Glutamatergic neuron (in vitro differentiated cells): Measurements from ENCODE around the gene CEACAM20. TPM values are rescaled to one million over a fixed set of nuclear protein-coding genes. Genes with fewer than 3 reads are reported as not detected.
"Not testable (repeated sequence)": the region's sequence is repeated elsewhere in the genome, so short reads cannot be mapped to it uniquely, and the experiment has no call there.

Experiments
- DNase-seq: peaks from one replicate; pipeline ENCODE4 v3.0.0; 2022
- H3K27ac Mint-ChIP-seq: one replicate; pipeline ENCODE4 v1.8.0; 2020; ENCODE audit warnings: mild to moderate bottlenecking, mixed read lengths, inconsistent platforms; ENCODE audit not compliant: unreplicated experiment
- H3K27me3 Mint-ChIP-seq: one replicate; pipeline ENCODE4 v1.8.0; 2020; ENCODE audit warnings: mild to moderate bottlenecking, moderate library complexity, mixed read lengths, inconsistent platforms; ENCODE audit not compliant: unreplicated experiment
- H3K36me3 Mint-ChIP-seq: one replicate; pipeline ENCODE4 v1.8.0; 2020; ENCODE audit warnings: mild to moderate bottlenecking, mixed read lengths, inconsistent platforms; ENCODE audit not compliant: unreplicated experiment
- H3K4me1 Mint-ChIP-seq: one replicate; pipeline ENCODE4 v1.8.0; 2020; ENCODE audit warnings: mild to moderate bottlenecking, low read depth, mixed read lengths, inconsistent platforms; ENCODE audit not compliant: unreplicated experiment
- H3K4me3 Mint-ChIP-seq: one replicate; pipeline ENCODE4 v1.8.0; 2020; ENCODE audit warnings: mild to moderate bottlenecking, mixed read lengths, inconsistent platforms; ENCODE audit not compliant: unreplicated experiment
- H3K9me3 Mint-ChIP-seq: one replicate; pipeline ENCODE4 v1.8.0; 2020; ENCODE audit warnings: mild to moderate bottlenecking, moderate library complexity, mixed read lengths, inconsistent platforms; ENCODE audit not compliant: unreplicated experiment
- total RNA-seq: library from RNA; stranded (reverse); fragmentation: NEBNext Ultra II Directional; extraction: Animal tissue kit (Norgen Biotek cat#: 25700); gene quantifications from one replicate; pipeline ENCODE4 v1.2.1, GENCODE V29; 2021; ENCODE audit not compliant: unreplicated experiment
- TF ChIP-seq, protein P1 (sequence below): fragments of 200-600 bp; sonication (generic); IDR thresholded peaks from one replicate; pipeline ENCODE4 v1.5.0; 2021; ENCODE audit not compliant: partially characterized antibody, unreplicated experiment

Gene CEACAM20
- total RNA-seq, 1 donor from 2014 or later, result not detected

- Mint-ChIP-seq H3K27ac (no peak overlapping the region), H3K36me3 (peaks cover 5% of the 10 kb centered on the region), H3K4me1 (no peaks in the 10 kb centered on the region), H3K9me3 (peaks cover 8% of the 10 kb centered on the region), H3K4me3 (no peak overlapping the region), H3K27me3 (peaks cover 4% of the 10 kb centered on the region)
- TF ChIP-seq, protein P1, sequence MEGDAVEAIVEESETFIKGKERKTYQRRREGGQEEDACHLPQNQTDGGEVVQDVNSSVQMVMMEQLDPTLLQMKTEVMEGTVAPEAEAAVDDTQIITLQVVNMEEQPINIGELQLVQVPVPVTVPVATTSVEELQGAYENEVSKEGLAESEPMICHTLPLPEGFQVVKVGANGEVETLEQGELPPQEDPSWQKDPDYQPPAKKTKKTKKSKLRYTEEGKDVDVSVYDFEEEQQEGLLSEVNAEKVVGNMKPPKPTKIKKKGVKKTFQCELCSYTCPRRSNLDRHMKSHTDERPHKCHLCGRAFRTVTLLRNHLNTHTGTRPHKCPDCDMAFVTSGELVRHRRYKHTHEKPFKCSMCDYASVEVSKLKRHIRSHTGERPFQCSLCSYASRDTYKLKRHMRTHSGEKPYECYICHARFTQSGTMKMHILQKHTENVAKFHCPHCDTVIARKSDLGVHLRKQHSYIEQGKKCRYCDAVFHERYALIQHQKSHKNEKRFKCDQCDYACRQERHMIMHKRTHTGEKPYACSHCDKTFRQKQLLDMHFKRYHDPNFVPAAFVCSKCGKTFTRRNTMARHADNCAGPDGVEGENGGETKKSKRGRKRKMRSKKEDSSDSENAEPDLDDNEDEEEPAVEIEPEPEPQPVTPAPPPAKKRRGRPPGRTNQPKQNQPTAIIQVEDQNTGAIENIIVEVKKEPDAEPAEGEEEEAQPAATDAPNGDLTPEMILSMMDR, result no peak
- DNase-seq, result no peak
Measured at GRCh38 chr19:44539991-44540390, 10.5 kb upstream of the CEACAM20 start.

- no peak for DNase-seq
- Mint-ChIP-seq H3K36me3 (peaks cover 5% of the 10 kb centered on the region), H3K27ac (no peak overlapping the region), H3K27me3 (peaks cover 4% of the 10 kb centered on the region), H3K4me3 (no peak overlapping the region), H3K9me3 (peaks cover 8% of the 10 kb centered on the region), H3K4me1 (no peaks in the 10 kb centered on the region)
- TF ChIP-seq, protein P1, result no peak
Measured at GRCh38 chr19:44539236-44539826, 9.9 kb upstream of the CEACAM20 start.

DNA sequence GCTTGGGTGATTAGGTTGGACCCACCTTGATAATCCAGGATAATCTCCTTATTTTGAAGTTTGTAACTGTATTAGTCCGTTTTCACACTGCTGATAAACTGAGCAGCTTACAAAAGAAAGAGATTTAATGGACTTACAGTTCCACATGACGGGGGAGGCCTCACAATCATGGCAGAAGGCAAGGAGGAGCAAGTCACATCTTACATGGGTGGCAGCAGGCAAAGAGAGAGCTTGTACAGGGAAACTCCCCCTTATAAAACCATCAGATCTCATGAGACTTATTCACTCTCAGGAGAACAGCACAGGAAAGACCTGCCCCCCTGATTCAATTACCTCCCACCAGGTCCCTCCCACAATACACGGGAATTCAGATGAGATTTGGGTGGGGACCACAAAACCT is 5.9 kb upstream of the CEACAM20 start:
- not testable (repeated sequence) for H3K4me1 Mint-ChIP-seq, H3K36me3 Mint-ChIP-seq, H3K9me3 Mint-ChIP-seq, H3K4me3 Mint-ChIP-seq, H3K27me3 Mint-ChIP-seq, H3K27ac Mint-ChIP-seq, DNase-seq

- Mint-ChIP-seq H3K27me3 (peaks cover 5% of the 10 kb centered on the region), H3K27ac (no peak overlapping the region), H3K4me3 (no peak overlapping the region), H3K4me1 (no peaks in the 10 kb centered on the region), H3K36me3 (peaks cover 9% of the 10 kb centered on the region), H3K9me3 (peaks cover 8% of the 10 kb centered on the region)
- TF ChIP-seq, protein P1, result no peak
- no peak for DNase-seq
Measured at GRCh38 chr19:44532819-44533218, 3.3 kb upstream of the CEACAM20 start.

GRCh38 chr19:44530777-44531176 is 1.3 kb upstream of the CEACAM20 start:
- Mint-ChIP-seq H3K4me1 (no peaks in the 10 kb centered on the region), H3K4me3 (no peak overlapping the region), H3K36me3 (peaks cover 4% of the 10 kb centered on the region), H3K27ac (no peak overlapping the region), H3K27me3 (peaks cover 5% of the 10 kb centered on the region), H3K9me3 (no peaks in the 10 kb centered on the region)
- DNase-seq, result no peak
- TF ChIP-seq, protein P1, result no peak
